Skeletal muscle tissue (tissue), 4 donors: ENCODE data around the gene ZNF516. TPM values are rescaled to one million over a fixed set of nuclear protein-coding genes. Genes with fewer than 3 reads are reported as not detected.

Experiments
- H3K27ac ChIP-seq: one replicate; pipeline ENCODE4 v1.7.0; 2013; ENCODE audit warnings: mild to moderate bottlenecking, low read depth, low read length, inconsistent platforms
- H3K27me3 ChIP-seq, 3 donors: one replicate each; pipeline ENCODE4 v1.7.0; 2013; ENCODE audit warnings: low read length in 3 of 3; ENCODE audit not compliant: control insufficient read depth in 3 of 3, insufficient read depth in 3 of 3
- H3K36me3 ChIP-seq, 3 donors: one replicate each; pipeline ENCODE4 v1.7.0; 2013; ENCODE audit warnings: low read length in 3 of 3; ENCODE audit not compliant: control insufficient read depth in 3 of 3, insufficient read depth in 3 of 3
- H3K4me1 ChIP-seq, 3 donors: one replicate each; pipeline ENCODE4 v1.7.0; 2013; ENCODE audit warnings: low read length in 3 of 3, mild to moderate bottlenecking in 3 of 3; ENCODE audit not compliant: control insufficient read depth in 3 of 3, insufficient read depth in 3 of 3
- H3K4me3 ChIP-seq, 3 donors: one replicate each; pipeline ENCODE4 v1.7.0; 2013; ENCODE audit warnings: low read length in 3 of 3
- H3K9ac ChIP-seq, 3 donors: one replicate each; pipeline ENCODE4 v1.7.0; 2013; ENCODE audit warnings: low read length in 3 of 3, mild to moderate bottlenecking in 3 of 3, moderate library complexity in 2 of 3, low read depth in 1 of 3
- H3K9me3 ChIP-seq, 3 donors: one replicate each; pipeline ENCODE4 v1.7.0; 2013; ENCODE audit warnings: low read length in 3 of 3; ENCODE audit not compliant: control insufficient read depth in 3 of 3
- total RNA-seq: library from RNA; depleted of rRNA; stranded (reverse); fragments of >200 nt; gene quantifications from one replicate; pipeline ENCODE4 v1.2.3, GENCODE V29; 2014
- donor health status: Osteomylitis.

The ZNF516 gene
- total RNA-seq, 1 donor from 2014 or later = 33.9 TPM

GRCh38 chr18:76405681-76406356 lies 89.2 kb downstream of the ZNF516 start:
- no peak overlapping the region for H3K9ac ChIP-seq
- H3K9me3 ChIP-seq = no peaks in the 10 kb centered on the region
- no peak overlapping the region for H3K4me3 ChIP-seq
- no peak overlapping the region for H3K27ac ChIP-seq
- peaks cover 2 to 8% (median 5%) of the 10 kb centered on the region in 3 donors for H3K36me3 ChIP-seq
- H3K27me3 ChIP-seq = no peaks in the 10 kb centered on the region
- H3K4me1 ChIP-seq = peaks cover 0 to 6% (median 0%) of the 10 kb centered on the region in 3 donors

- Histone ChIP-seq H3K4me1 (peaks cover 0 to 6% (median 0%) of the 10 kb centered on the region in 3 donors), H3K27ac (no peak overlapping the region), H3K9me3 (no peaks in the 10 kb centered on the region), H3K36me3 (peaks cover 2 to 8% (median 5%) of the 10 kb centered on the region in 3 donors), H3K9ac (no peak overlapping the region), H3K27me3 (no peaks in the 10 kb centered on the region), H3K4me3 (no peak overlapping the region)
Measured at GRCh38 chr18:76405280-76405679, 89.8 kb downstream of the ZNF516 start.

- peaks cover 2 to 8% (median 5%) of the 10 kb centered on the region in 3 donors for H3K36me3 ChIP-seq
- no peak overlapping the region for H3K9ac ChIP-seq
- H3K9me3 ChIP-seq = no peaks in the 10 kb centered on the region
- H3K27ac ChIP-seq = no peak overlapping the region
- no peak overlapping the region for H3K4me3 ChIP-seq
- H3K4me1 ChIP-seq = peaks cover 0 to 6% (median 2%) of the 10 kb centered on the region in 3 donors
- no peaks in the 10 kb centered on the region for H3K27me3 ChIP-seq
Measured at GRCh38 chr18:76404345-76404831, 90.7 kb downstream of the ZNF516 start.

- Histone ChIP-seq H3K9me3 (no peaks in the 10 kb centered on the region), H3K27me3 (no peaks in the 10 kb centered on the region)
Measured at GRCh38 chr18:76402026-76402990, 92.7 kb downstream of the ZNF516 start.

GRCh38 chr18:76401498-76401897 lies 93.5 kb downstream of the ZNF516 start:
- Histone ChIP-seq H3K9me3 (no peaks in the 10 kb centered on the region), H3K27ac (no peak overlapping the region), H3K4me3 (no peak overlapping the region), H3K9ac (no peak overlapping the region), H3K4me1 (peaks cover 3 to 9% (median 7%) of the 10 kb centered on the region in 3 donors), H3K27me3 (no peaks in the 10 kb centered on the region), H3K36me3 (peaks cover 2 to 7% (median 5%) of the 10 kb centered on the region in 3 donors)

More at GRCh38 chr18:76402026-76402990, 92.7 kb downstream of the ZNF516 start:
- Histone ChIP-seq H3K36me3 (peaks cover 2 to 5% (median 5%) of the 10 kb centered on the region in 3 donors), H3K27ac (no peak overlapping the region), H3K4me1 (peaks cover 3 to 9% (median 7%) of the 10 kb centered on the region in 3 donors), H3K4me3 (no peak overlapping the region), H3K9ac (no peak overlapping the region)

GRCh38 chr18:76399613-76400391 lies 95.2 kb downstream of the ZNF516 start:
- no peaks in the 10 kb centered on the region for H3K9me3 ChIP-seq
- peaks cover 3 to 11% (median 7%) of the 10 kb centered on the region in 3 donors for H3K4me1 ChIP-seq
- no peaks in the 10 kb centered on the region for H3K27me3 ChIP-seq
- H3K27ac ChIP-seq = no peak overlapping the region
- H3K4me3 ChIP-seq = no peak overlapping the region
- H3K9ac ChIP-seq = no peak overlapping the region
- peaks cover 2 to 10% (median 8%) of the 10 kb centered on the region in 3 donors for H3K36me3 ChIP-seq

- H3K4me3 ChIP-seq = no peak overlapping the region
- no peaks in the 10 kb centered on the region for H3K9me3 ChIP-seq
- H3K4me1 ChIP-seq = peaks cover 3 to 11% (median 7%) of the 10 kb centered on the region in 3 donors
- H3K9ac ChIP-seq = no peak overlapping the region
- peaks cover 2 to 6% (median 4%) of the 10 kb centered on the region in 3 donors for H3K36me3 ChIP-seq
- no peak overlapping the region for H3K27ac ChIP-seq
- H3K27me3 ChIP-seq = no peaks in the 10 kb centered on the region
Measured at GRCh38 chr18:76398896-76399612, 96.0 kb downstream of the ZNF516 start.

GRCh38 chr18:76398295-76398694 lies 96.7 kb downstream of the ZNF516 start:
- Histone ChIP-seq H3K4me1 (peaks cover 3 to 11% (median 7%) of the 10 kb centered on the region in 3 donors), H3K27me3 (no peaks in the 10 kb centered on the region), H3K9ac (no peak overlapping the region), H3K27ac (no peak overlapping the region), H3K9me3 (no peaks in the 10 kb centered on the region), H3K36me3 (peaks cover 2 to 6% (median 4%) of the 10 kb centered on the region in 3 donors), H3K4me3 (no peak overlapping the region)

GRCh38 chr18:76397631-76398030 lies 97.4 kb downstream of the ZNF516 start:
- Histone ChIP-seq H3K27ac (no peak overlapping the region), H3K9me3 (no peaks in the 10 kb centered on the region)

More at GRCh38 chr18:76397631-76398030, 97.4 kb downstream of the ZNF516 start:
- Histone ChIP-seq H3K4me3 (no peak overlapping the region), H3K36me3 (peaks cover 2 to 6% (median 4%) of the 10 kb centered on the region in 3 donors), H3K27me3 (no peaks in the 10 kb centered on the region), H3K9ac (peak overlapping the region in 1 of 3 donors; percentile 20), H3K4me1 (peaks cover 3 to 11% (median 4%) of the 10 kb centered on the region in 3 donors)
